Measurements from ENCODE around the gene CTAGE9. TPM values are rescaled to one million over a fixed set of nuclear protein-coding genes. Genes with fewer than 3 reads are reported as not detected.

CTAGE9 gene
- total RNA-seq, 2 experiments from 2014 or later, result not detected

DNA sequence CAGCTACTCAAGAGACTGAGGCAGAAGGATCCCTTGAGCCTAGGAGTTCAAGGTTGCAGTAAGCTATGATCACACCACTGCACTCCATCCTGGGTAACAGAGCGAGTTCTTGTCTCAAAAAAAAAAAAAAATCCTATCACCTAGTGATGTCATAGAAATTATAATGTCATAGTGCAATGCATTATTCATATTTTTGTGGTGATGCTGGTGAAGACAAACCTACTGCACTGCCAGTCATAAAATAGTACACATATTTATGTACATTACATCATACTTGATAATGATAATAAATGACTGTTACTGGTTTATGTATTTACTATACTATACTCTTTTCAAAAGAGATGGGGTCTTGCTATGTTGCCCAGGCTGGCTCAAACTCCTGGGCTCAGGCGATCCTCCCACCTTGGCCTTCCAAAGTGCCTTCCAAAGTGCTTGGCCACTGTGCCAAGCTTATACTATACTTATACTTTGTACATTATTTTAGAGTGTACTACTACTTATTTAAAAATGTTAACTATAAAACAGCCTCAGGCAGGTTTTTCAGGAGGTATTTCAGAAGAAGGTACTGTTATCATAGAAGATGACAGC is 47.1 kb downstream of the CTAGE9 start:
- Mint-ChIP-seq H3K4me3 (no peak overlapping the region), H3K27me3 (no peaks in the 10 kb centered on the region), H3K9me3 (no peaks in the 10 kb centered on the region), H3K4me1 (ENCODE audit: low read depth) (no peaks in the 10 kb centered on the region), H3K27ac (no peak overlapping the region), H3K36me3 (ENCODE audit: low read depth) (no peaks in the 10 kb centered on the region)
- intact Hi-C loops (cut with DNase I, micrococcal nuclease), result no loop called here
- H3K27me3 ChIP-seq (ENCODE audit: control insufficient read depth in 1 of 2, insufficient read depth in 2 of 2, low read length in 2 of 2), result no peaks in the 10 kb centered on the region
- H3K4me1 ChIP-seq (ENCODE audit: insufficient read depth, low read length), result no peaks in the 10 kb centered on the region
- ATAC-seq (ENCODE audit: poor library complexity) (no peak), DNase-seq (no peak)
- ChIA-PET CTCF (no interaction called here), POLR2A (no interaction called here)
- H3K4me3 ChIP-seq (ENCODE audit: low read length), result no peak overlapping the region
- no peaks in the 10 kb centered on the region for H3K9me3 ChIP-seq (ENCODE audit: control insufficient read depth in 1 of 2, insufficient read depth in 1 of 2, low read length in 2 of 2)
- no peak overlapping the region for H3K27ac ChIP-seq (ENCODE audit: low read depth in 1 of 2, low read length in 2 of 2)
- TF ChIP-seq, protein P1, sequence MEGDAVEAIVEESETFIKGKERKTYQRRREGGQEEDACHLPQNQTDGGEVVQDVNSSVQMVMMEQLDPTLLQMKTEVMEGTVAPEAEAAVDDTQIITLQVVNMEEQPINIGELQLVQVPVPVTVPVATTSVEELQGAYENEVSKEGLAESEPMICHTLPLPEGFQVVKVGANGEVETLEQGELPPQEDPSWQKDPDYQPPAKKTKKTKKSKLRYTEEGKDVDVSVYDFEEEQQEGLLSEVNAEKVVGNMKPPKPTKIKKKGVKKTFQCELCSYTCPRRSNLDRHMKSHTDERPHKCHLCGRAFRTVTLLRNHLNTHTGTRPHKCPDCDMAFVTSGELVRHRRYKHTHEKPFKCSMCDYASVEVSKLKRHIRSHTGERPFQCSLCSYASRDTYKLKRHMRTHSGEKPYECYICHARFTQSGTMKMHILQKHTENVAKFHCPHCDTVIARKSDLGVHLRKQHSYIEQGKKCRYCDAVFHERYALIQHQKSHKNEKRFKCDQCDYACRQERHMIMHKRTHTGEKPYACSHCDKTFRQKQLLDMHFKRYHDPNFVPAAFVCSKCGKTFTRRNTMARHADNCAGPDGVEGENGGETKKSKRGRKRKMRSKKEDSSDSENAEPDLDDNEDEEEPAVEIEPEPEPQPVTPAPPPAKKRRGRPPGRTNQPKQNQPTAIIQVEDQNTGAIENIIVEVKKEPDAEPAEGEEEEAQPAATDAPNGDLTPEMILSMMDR (IDR thresholded peaks at IDR 0.05), result no peak
- no peaks in the 10 kb centered on the region for H3K36me3 ChIP-seq (ENCODE audit: insufficient read depth, low read length)

DNA sequence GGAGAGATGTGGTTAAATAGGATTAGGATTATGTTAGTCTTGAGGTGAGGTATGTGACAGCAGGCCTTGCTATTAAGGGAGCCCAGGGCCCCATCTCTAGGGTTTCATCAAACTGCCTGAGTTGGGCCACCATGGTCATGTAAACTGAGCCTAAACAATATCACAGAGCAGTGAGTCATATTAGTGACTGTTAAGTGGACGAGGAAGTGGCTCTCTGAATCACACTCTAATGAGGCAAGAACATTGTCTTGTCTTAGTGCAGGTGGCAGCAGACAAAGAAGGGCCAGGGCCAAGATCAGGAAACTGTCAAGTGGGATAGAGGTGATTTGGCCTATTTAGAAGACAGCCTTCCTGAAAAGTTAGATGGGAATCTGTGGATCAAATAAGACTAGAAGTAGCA is 50.6 kb downstream of the CTAGE9 start:
- intact Hi-C loops (cut with DNase I, micrococcal nuclease), result no loop called here
- no peak overlapping the region for H3K27ac ChIP-seq (ENCODE audit: low read depth in 1 of 2, low read length in 2 of 2)
- Mint-ChIP-seq H3K27me3 (no peaks in the 10 kb centered on the region), H3K36me3 (ENCODE audit: low read depth) (no peaks in the 10 kb centered on the region), H3K27ac (no peak overlapping the region), H3K9me3 (no peaks in the 10 kb centered on the region), H3K4me3 (no peak overlapping the region), H3K4me1 (ENCODE audit: low read depth) (no peaks in the 10 kb centered on the region)
- no peaks in the 10 kb centered on the region for H3K9me3 ChIP-seq (ENCODE audit: control insufficient read depth in 1 of 2, insufficient read depth in 1 of 2, low read length in 2 of 2)
- TF ChIP-seq, protein P1 (IDR thresholded peaks at IDR 0.05), result no peak
- no peaks in the 10 kb centered on the region for H3K36me3 ChIP-seq (ENCODE audit: insufficient read depth, low read length)
- ChIA-PET CTCF (no interaction called here), POLR2A (no interaction called here)
- no peaks in the 10 kb centered on the region for H3K27me3 ChIP-seq (ENCODE audit: control insufficient read depth in 1 of 2, insufficient read depth in 2 of 2, low read length in 2 of 2)
- ATAC-seq (ENCODE audit: poor library complexity) (no peak), DNase-seq (peak in 1 of 14 experiments; percentile 0)
- H3K4me1 ChIP-seq (ENCODE audit: insufficient read depth, low read length), result no peaks in the 10 kb centered on the region
- no peak overlapping the region for H3K4me3 ChIP-seq (ENCODE audit: low read length)

Other genes with a start within 250 kb of the CTAGE9 start
- under 1 TPM; 0.36 to 0.50 TPM for gene ARG1, start 137.8 kb downstream of the CTAGE9 start, total RNA-seq
- 10 to 100 TPM; 56.7 to 59.5 TPM for gene MED23, start 82.8 kb downstream of the CTAGE9 start, total RNA-seq
- gene ENPP3, start 73.7 kb downstream of the CTAGE9 start, total RNA-seq, result under 1 TPM; 0.22 to 0.34 TPM
- not detected for gene OR2A4, start 9.6 kb downstream of the CTAGE9 start, total RNA-seq
- under 1 TPM; 0.08 TPM for gene ENPP1, start 97.0 kb upstream of the CTAGE9 start, total RNA-seq
- under 1 TPM in 1 of 2 experiments, not detected in 1; 0.11 TPM for gene CCN2, start 240.4 kb upstream of the CTAGE9 start, total RNA-seq

Data from CD4-positive, alpha-beta T cell (primary cell).